GM23338 (cell line): ENCODE data around the gene MAST2.

Source experiments
- CREB1 ChIP-seq: fragments of 250-450 bp; sonication (Bioruptor Pico); IDR thresholded peaks from 2 replicates; pipeline ENCODE4 v1.5.0; 2020; ENCODE audit warnings: low read depth, mild to moderate bottlenecking, moderate library complexity
- EZH2 ChIP-seq: fragments of 200-600 bp; sonication (generic); IDR thresholded peaks from one replicate; pipeline ENCODE4 v1.8.0; 2017; ENCODE audit warnings: antibody characterized with exemption, mild to moderate bottlenecking, low read depth; ENCODE audit not compliant: unreplicated experiment
- EZH2phosphoT487 ChIP-seq: fragments of 200-600 bp; sonication (generic); IDR thresholded peaks from one replicate; pipeline ENCODE4 v1.8.1; 2018; ENCODE audit warnings: antibody characterized with exemption; ENCODE audit not compliant: unreplicated experiment
- JUNB ChIP-seq: IDR thresholded peaks from one replicate; pipeline ENCODE4 v1.6.1; 2016; ENCODE audit warnings: antibody characterized with exemption; ENCODE audit not compliant: unreplicated experiment
- NANOG ChIP-seq: IDR thresholded peaks from 2 replicates; pipeline ENCODE4 v1.6.1; 2016; ENCODE audit warnings: antibody characterized with exemption, borderline replicate concordance
- POLR2AphosphoS5 ChIP-seq: IDR thresholded peaks from 2 replicates; pipeline ENCODE4 v1.6.1; 2016; ENCODE audit warnings: antibody characterized with exemption, low read depth
- STAT1 ChIP-seq: IDR thresholded peaks from one replicate; pipeline ENCODE4 v1.6.1; 2016; ENCODE audit warnings: antibody characterized with exemption; ENCODE audit not compliant: unreplicated experiment
- ZNF331 ChIP-seq: fragments of 250-450 bp; sonication (Bioruptor Pico); IDR thresholded peaks from 2 replicates; pipeline ENCODE4 v1.5.0; 2020; ENCODE audit warnings: low read depth, mild to moderate bottlenecking, moderate library complexity
- TF ChIP-seq, protein P1 (sequence below), 2 experiments: fragments of 200-600 bp in 1 of 2; sonication (generic) in 1 of 2; conservative IDR thresholded peaks; 2 replicates each; pipeline versions ENCODE4 v1.5.1 to v1.6.1; 2016 to 2017; ENCODE audit warnings: antibody characterized with exemption in 2 of 2, low read depth in 2 of 2, mild to moderate bottlenecking in 2 of 2, moderate library complexity in 1 of 2
- TF ChIP-seq, protein P2 (sequence below): IDR thresholded peaks from one replicate; pipeline ENCODE4 v1.6.1; 2018; ENCODE audit warnings: antibody characterized with exemption; ENCODE audit not compliant: unreplicated experiment
- TF ChIP-seq, protein P3 (sequence below): fragments of 250-450 bp; sonication (Bioruptor Pico); IDR thresholded peaks from 2 replicates; pipeline ENCODE4 v1.5.0; 2020; ENCODE audit warnings: mild to moderate bottlenecking, moderate library complexity

DNA sequence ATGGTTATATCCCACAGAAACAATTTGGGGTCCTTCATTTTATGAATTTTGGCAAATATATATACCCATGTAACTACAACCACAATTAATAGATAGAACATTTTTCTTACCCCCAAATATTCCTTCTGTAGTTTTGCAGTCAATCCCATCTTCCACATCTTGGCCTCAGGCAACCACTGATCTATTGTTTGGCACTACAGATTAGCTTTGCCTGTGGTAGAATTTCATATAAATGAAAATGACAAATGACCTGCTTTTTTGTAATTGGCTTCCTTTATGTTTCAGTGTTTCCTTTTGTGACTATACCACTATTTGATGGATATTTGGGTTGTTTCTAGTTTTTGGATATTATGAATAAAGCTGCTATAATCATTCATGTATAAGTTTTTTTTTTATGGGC, 91.5 kb downstream of the MAST2 start:
- TF ChIP-seq, protein P1, sequence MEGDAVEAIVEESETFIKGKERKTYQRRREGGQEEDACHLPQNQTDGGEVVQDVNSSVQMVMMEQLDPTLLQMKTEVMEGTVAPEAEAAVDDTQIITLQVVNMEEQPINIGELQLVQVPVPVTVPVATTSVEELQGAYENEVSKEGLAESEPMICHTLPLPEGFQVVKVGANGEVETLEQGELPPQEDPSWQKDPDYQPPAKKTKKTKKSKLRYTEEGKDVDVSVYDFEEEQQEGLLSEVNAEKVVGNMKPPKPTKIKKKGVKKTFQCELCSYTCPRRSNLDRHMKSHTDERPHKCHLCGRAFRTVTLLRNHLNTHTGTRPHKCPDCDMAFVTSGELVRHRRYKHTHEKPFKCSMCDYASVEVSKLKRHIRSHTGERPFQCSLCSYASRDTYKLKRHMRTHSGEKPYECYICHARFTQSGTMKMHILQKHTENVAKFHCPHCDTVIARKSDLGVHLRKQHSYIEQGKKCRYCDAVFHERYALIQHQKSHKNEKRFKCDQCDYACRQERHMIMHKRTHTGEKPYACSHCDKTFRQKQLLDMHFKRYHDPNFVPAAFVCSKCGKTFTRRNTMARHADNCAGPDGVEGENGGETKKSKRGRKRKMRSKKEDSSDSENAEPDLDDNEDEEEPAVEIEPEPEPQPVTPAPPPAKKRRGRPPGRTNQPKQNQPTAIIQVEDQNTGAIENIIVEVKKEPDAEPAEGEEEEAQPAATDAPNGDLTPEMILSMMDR (conservative IDR thresholded peaks at IDR 0.05; ENCODE audit: low read depth in 2 of 2), result no peak
- no peak for TF ChIP-seq EZH2phosphoT487
- no peak for TF ChIP-seq CREB1 (CRISPR knock-in tag)
- TF ChIP-seq EZH2, result no peak
- TF ChIP-seq POLR2AphosphoS5, result no peak
- TF ChIP-seq, protein P2, sequence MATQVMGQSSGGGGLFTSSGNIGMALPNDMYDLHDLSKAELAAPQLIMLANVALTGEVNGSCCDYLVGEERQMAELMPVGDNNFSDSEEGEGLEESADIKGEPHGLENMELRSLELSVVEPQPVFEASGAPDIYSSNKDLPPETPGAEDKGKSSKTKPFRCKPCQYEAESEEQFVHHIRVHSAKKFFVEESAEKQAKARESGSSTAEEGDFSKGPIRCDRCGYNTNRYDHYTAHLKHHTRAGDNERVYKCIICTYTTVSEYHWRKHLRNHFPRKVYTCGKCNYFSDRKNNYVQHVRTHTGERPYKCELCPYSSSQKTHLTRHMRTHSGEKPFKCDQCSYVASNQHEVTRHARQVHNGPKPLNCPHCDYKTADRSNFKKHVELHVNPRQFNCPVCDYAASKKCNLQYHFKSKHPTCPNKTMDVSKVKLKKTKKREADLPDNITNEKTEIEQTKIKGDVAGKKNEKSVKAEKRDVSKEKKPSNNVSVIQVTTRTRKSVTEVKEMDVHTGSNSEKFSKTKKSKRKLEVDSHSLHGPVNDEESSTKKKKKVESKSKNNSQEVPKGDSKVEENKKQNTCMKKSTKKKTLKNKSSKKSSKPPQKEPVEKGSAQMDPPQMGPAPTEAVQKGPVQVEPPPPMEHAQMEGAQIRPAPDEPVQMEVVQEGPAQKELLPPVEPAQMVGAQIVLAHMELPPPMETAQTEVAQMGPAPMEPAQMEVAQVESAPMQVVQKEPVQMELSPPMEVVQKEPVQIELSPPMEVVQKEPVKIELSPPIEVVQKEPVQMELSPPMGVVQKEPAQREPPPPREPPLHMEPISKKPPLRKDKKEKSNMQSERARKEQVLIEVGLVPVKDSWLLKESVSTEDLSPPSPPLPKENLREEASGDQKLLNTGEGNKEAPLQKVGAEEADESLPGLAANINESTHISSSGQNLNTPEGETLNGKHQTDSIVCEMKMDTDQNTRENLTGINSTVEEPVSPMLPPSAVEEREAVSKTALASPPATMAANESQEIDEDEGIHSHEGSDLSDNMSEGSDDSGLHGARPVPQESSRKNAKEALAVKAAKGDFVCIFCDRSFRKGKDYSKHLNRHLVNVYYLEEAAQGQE, result no peak
- no peak for TF ChIP-seq NANOG
- no peak for TF ChIP-seq ZNF331 (CRISPR knock-in tag)
- TF ChIP-seq STAT1, result no peak
- TF ChIP-seq JUNB, result no peak
- TF ChIP-seq, protein P3, sequence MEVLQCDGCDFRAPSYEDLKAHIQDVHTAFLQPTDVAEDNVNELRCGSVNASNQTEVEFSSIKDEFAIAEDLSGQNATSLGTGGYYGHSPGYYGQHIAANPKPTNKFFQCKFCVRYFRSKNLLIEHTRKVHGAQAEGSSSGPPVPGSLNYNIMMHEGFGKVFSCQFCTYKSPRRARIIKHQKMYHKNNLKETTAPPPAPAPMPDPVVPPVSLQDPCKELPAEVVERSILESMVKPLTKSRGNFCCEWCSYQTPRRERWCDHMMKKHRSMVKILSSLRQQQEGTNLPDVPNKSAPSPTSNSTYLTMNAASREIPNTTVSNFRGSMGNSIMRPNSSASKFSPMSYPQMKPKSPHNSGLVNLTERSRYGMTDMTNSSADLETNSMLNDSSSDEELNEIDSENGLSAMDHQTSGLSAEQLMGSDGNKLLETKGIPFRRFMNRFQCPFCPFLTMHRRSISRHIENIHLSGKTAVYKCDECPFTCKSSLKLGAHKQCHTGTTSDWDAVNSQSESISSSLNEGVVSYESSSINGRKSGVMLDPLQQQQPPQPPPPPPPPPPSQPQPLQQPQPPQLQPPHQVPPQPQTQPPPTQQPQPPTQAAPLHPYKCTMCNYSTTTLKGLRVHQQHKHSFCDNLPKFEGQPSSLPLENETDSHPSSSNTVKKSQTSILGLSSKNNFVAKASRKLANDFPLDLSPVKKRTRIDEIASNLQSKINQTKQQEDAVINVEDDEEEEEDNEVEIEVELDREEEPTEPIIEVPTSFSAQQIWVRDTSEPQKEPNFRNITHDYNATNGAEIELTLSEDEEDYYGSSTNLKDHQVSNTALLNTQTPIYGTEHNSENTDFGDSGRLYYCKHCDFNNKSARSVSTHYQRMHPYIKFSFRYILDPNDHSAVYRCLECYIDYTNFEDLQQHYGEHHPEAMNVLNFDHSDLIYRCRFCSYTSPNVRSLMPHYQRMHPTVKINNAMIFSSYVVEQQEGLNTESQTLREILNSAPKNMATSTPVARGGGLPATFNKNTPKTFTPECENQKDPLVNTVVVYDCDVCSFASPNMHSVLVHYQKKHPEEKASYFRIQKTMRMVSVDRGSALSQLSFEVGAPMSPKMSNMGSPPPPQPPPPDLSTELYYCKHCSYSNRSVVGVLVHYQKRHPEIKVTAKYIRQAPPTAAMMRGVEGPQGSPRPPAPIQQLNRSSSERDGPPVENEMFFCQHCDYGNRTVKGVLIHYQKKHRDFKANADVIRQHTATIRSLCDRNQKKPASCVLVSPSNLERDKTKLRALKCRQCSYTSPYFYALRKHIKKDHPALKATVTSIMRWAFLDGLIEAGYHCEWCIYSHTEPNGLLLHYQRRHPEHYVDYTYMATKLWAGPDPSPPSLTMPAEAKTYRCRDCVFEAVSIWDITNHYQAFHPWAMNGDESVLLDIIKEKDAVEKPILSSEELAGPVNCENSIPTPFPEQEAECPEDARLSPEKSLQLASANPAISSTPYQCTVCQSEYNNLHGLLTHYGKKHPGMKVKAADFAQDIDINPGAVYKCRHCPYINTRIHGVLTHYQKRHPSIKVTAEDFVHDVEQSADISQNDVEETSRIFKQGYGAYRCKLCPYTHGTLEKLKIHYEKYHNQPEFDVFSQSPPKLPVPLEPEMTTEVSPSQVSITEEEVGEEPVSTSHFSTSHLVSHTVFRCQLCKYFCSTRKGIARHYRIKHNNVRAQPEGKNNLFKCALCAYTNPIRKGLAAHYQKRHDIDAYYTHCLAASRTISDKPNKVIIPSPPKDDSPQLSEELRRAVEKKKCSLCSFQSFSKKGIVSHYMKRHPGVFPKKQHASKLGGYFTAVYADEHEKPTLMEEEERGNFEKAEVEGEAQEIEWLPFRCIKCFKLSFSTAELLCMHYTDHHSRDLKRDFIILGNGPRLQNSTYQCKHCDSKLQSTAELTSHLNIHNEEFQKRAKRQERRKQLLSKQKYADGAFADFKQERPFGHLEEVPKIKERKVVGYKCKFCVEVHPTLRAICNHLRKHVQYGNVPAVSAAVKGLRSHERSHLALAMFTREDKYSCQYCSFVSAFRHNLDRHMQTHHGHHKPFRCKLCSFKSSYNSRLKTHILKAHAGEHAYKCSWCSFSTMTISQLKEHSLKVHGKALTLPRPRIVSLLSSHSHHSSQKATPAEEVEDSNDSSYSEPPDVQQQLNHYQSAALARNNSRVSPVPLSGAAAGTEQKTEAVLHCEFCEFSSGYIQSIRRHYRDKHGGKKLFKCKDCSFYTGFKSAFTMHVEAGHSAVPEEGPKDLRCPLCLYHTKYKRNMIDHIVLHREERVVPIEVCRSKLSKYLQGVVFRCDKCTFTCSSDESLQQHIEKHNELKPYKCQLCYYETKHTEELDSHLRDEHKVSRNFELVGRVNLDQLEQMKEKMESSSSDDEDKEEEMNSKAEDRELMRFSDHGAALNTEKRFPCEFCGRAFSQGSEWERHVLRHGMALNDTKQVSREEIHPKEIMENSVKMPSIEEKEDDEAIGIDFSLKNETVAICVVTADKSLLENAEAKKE (CRISPR knock-in tag), result no peak
